K562 (cell line): ENCODE measurements around the gene EIF3K. TPM values are rescaled to one million over a fixed set of nuclear protein-coding genes. Genes with fewer than 3 reads are reported as not detected.

Experiments
- ATAC-seq: fragments of 200-7000 bp; cut with Tn5 transposase; 3 replicates; pipeline ENCODE4 v1.9.1; 2020; ENCODE audit warnings: moderate library complexity
- Bru-seq: library from RNA; stranded (reverse); fragments of 400-500 nt; gene quantifications from one replicate; lab custom pipeline; 2021; lab: Mats Ljungman, UMichigan
- BruChase-seq, 2 experiments: library from RNA; stranded (reverse); fragments of 400-500 nt; gene quantifications; one replicate each; lab custom pipeline; 2021; lab: Mats Ljungman, UMichigan
- BruUV-seq: library from RNA; stranded (reverse); fragments of 400-500 nt; replicated peaks from 2 replicates; lab custom pipeline; 2021; lab: Mats Ljungman, UMichigan
- CTCF ChIA-PET: fragments of 300-600 bp; formaldehyde crosslinking; extraction: SDS; loops from one replicate; lab custom pipeline; 2021; ENCODE audit warnings: low intra/inter-chr PET ratio; lab: Yijun Ruan, JAX
- POLR2A ChIA-PET: fragments of 300-600, 350-650 bp; sonication (Branson Sonifier 250); formaldehyde crosslinking; extraction: SDS; loops from one replicate; lab custom pipeline; 2021; ENCODE audit warnings: antibody characterized with exemption, inconsistent platforms; lab: Yijun Ruan, JAX
- DNase-seq, 4 experiments: peaks; one replicate each; pipeline versions ENCODE4 v3.0.0 to v3.0.0-alpha.2; 2011 to 2018; ENCODE audit warnings: low spot score in 3 of 4, mixed read lengths in 3 of 4; ENCODE audit errors: extremely low read depth in 1 of 4
- FAIRE-seq: peaks from 2 replicates; lab custom pipeline; 2011; peaks lifted over from hg19 to GRCh38; lab: Jason Lieb, UNC
- H2AFZ ChIP-seq: 2 replicates; pipeline ENCODE4 v1.6.0; 2011; ENCODE audit warnings: low read depth, low read length, control low read depth, inconsistent platforms
- H3K27ac ChIP-seq: fragments of 200-600 bp; 3 replicates; pipeline ENCODE4 v1.8.0; 2011; ENCODE audit warnings: low read depth, mild to moderate bottlenecking, control low read depth, inconsistent platforms, low read length, moderate library complexity, mixed read lengths; ENCODE audit errors: extremely low read depth
- H3K27me3 ChIP-seq, 2 experiments: fragments of 300-600 bp in 1 of 2; 2 replicates in 1 of 2; 3 replicates in 1 of 2; pipeline versions ENCODE4 v1.6.0 to v1.8.0; 2011; ENCODE audit warnings: inconsistent platforms in 2 of 2, low read length in 2 of 2, mild to moderate bottlenecking in 1 of 2, mixed read lengths in 1 of 2, moderate library complexity in 1 of 2; ENCODE audit not compliant: control insufficient read depth in 2 of 2, insufficient read depth in 2 of 2
- H3K36me3 ChIP-seq: fragments of 300-600 bp; 3 replicates; pipeline ENCODE4 v1.8.0; 2011; ENCODE audit warnings: mild to moderate bottlenecking, low read length, inconsistent platforms; ENCODE audit not compliant: control insufficient read depth, insufficient read depth
- H3K4me1 ChIP-seq, 2 experiments: fragments of 200-600 bp in 1 of 2; replicated peaks in 1 of 2; 2 replicates in 1 of 2; 3 replicates in 1 of 2; pipeline versions ENCODE4 v1.5.1 to v1.8.0; 2011; ENCODE audit warnings: inconsistent platforms in 2 of 2, low read length in 2 of 2, mild to moderate bottlenecking in 1 of 2, mixed read lengths in 1 of 2, moderate library complexity in 1 of 2; ENCODE audit not compliant: control insufficient read depth in 2 of 2, insufficient read depth in 2 of 2
- H3K4me2 ChIP-seq: 2 replicates; pipeline ENCODE4 v1.6.1; 2011; ENCODE audit warnings: low read length, control low read depth, inconsistent platforms, mixed read lengths; ENCODE audit not compliant: insufficient read depth
- H3K4me3 ChIP-seq: fragments of 200-600 bp; sonication (generic), shearing (Covaris generic); 2 replicates; pipeline ENCODE4 v1.5.1; 2016; ENCODE audit warnings: control low read depth, inconsistent platforms
- H3K79me2 ChIP-seq: fragments of 200-600 bp; 3 replicates; pipeline ENCODE4 v1.8.0; 2011; ENCODE audit warnings: low read length, inconsistent platforms; ENCODE audit not compliant: control insufficient read depth, insufficient read depth
- H3K9ac ChIP-seq, 2 experiments: 2 replicates each; pipeline versions ENCODE4 v1.6.0 to v1.6.1; 2011; ENCODE audit warnings: low read depth in 2 of 2, low read length in 2 of 2, control low read depth in 1 of 2, inconsistent platforms in 1 of 2, mild to moderate bottlenecking in 1 of 2, mixed read lengths in 1 of 2; ENCODE audit not compliant: insufficient read depth in 1 of 2
- H3K9me1 ChIP-seq: one replicate; pipeline ENCODE4 v1.6.0; 2011; ENCODE audit warnings: inconsistent platforms, mild to moderate bottlenecking, low read length, moderate library complexity; ENCODE audit not compliant: control insufficient read depth, insufficient read depth
- H3K9me3 ChIP-seq: replicated peaks from 2 replicates; pipeline ENCODE4 v1.5.1; 2011; ENCODE audit warnings: low read depth, low read length, inconsistent platforms; ENCODE audit not compliant: control insufficient read depth, insufficient read depth
- H4K20me1 ChIP-seq: replicated peaks from 2 replicates; pipeline ENCODE4 v1.6.1; 2011; ENCODE audit warnings: low read length, inconsistent platforms, mixed read lengths; ENCODE audit not compliant: control insufficient read depth, insufficient read depth
- FOS ChIP-seq: IDR thresholded peaks from 3 replicates; pipeline ENCODE4 v1.6.1; 2011; ENCODE audit not compliant: insufficient read length; ENCODE audit errors: extremely low read depth
- RBM14 ChIP-seq: fragments of 200-400 bp; formaldehyde crosslinking; IDR thresholded peaks from 2 replicates; pipeline ENCODE4 v1.6.1; 2018; ENCODE audit warnings: low read depth, mild to moderate bottlenecking, low read length, moderate library complexity, borderline replicate concordance; ENCODE audit not compliant: insufficient read depth
- SMAD1 ChIP-seq: fragments of 150-350 bp; IDR thresholded peaks from 2 replicates; pipeline ENCODE4 v1.6.1; 2014; ENCODE audit warnings: low read length, low read depth; ENCODE audit not compliant: partially characterized antibody
- SP2 ChIP-seq: IDR thresholded peaks from 2 replicates; pipeline ENCODE4 v1.6.1; 2011; ENCODE audit warnings: mild to moderate bottlenecking, low read depth, low read length, moderate library complexity; ENCODE audit not compliant: poor library complexity, severe bottlenecking; ENCODE audit errors: extremely low read depth
- STAG1 ChIP-seq: sonication (generic); formaldehyde crosslinking; IDR thresholded peaks from 2 replicates; pipeline ENCODE4 v1.5.0; 2020; ENCODE audit warnings: missing genetic modification reagents, borderline replicate concordance
- XRCC3 ChIP-seq: fragments of 450-650 bp; IDR thresholded peaks from 2 replicates; pipeline ENCODE4 v1.6.1; 2017; ENCODE audit warnings: mild to moderate bottlenecking, moderate library complexity
- ZBED1 ChIP-seq: IDR thresholded peaks from 2 replicates; pipeline ENCODE4 v1.6.1; 2014
- ZC3H11A ChIP-seq: IDR thresholded peaks from 2 replicates; pipeline ENCODE4 v1.6.1; 2012; ENCODE audit warnings: low read depth, low read length, improper control_type of control experiment
- ZNF507 ChIP-seq: conservative IDR thresholded peaks from 2 replicates; pipeline ENCODE4 v1.6.1; 2017; ENCODE audit warnings: missing genetic modification characterization, missing compliant biosample characterization
- WGBS: fragments of 100-300 bp; shearing (Covaris generic); methylation state at CpG from one replicate; pipeline ENCODE4 v1.1.6; 2016; ENCODE audit warnings: low coverage, mixed read lengths; ENCODE audit not compliant: insufficient coverage; ENCODE audit errors: missing lambda C conversion rate; 5-methylcytosine and 5-hydroxymethylcytosine counted together
- in situ Hi-C: fragments of 300-500 bp; cut with MboI; formaldehyde crosslinking; loops from 4 replicates; pipeline ENCODE4 v1.15.0; 2018; ENCODE audit warnings: inconsistent platforms, mixed read lengths
- intact Hi-C: fragments of 100-400 bp; cut with micrococcal nuclease; formaldehyde crosslinking; loops from 2 replicates; pipeline ENCODE4 v1.14.2; 2022
- long read RNA-seq, 3 experiments: library from polyadenylated mRNA in 2 of 3; library from RNA in 1 of 3; unstranded in 2 of 3; stranded (forward) in 1 of 3; transcript quantifications; one replicate each; pipeline ENCODE4 v2.0.0, GENCODE V29; 2019 to 2022
- polyA minus RNA-seq, 3 experiments: library from RNA; depleted of rRNA, polyadenylated mRNA; stranded (reverse); fragments of >200 nt; gene quantifications; 2 replicates each; pipeline ENCODE4 v1.2.3, GENCODE V29; 2011
- polyA plus RNA-seq, 8 experiments: library from polyadenylated mRNA; depleted of rRNA in 4 of 8; stranded (reverse) in 5 of 8; unstranded in 3 of 8; fragments of >200 nt; fragmentation: Nextera tagmentation in 2 of 8; fragmentation: Illumina TruSeq in 1 of 8; extraction: Ambion mirVana in 2 of 8; extraction: Trizol in 1 of 8; gene quantifications; 2 replicates each; pipeline versions ENCODE4 v1.2.1 to v1.2.3, GENCODE V29; 2011 to 2014; ENCODE audit warnings: inconsistent platforms in 1 of 8, missing spikeins in 1 of 8
- total RNA-seq, 7 experiments: library from RNA; depleted of rRNA in 6 of 7; stranded (reverse); fragments of >200 nt in 6 of 7; fragmentation: Illumina TruSeq in 2 of 7; extraction: Trizol in 2 of 7; gene quantifications; 2 replicates each; pipeline versions ENCODE4 v1.2.1 to v1.2.3, GENCODE V29; 2011 to 2021; ENCODE audit warnings: low replicate concordance in 1 of 7
- TF ChIP-seq, protein P1 (sequence below): fragments of 450-650 bp; formaldehyde crosslinking; conservative IDR thresholded peaks from 2 replicates; pipeline ENCODE4 v1.4.0; 2022; ENCODE audit warnings: mild to moderate bottlenecking, missing genetic modification characterization

EIF3K gene
- 131 and 282 TPM in 2 replicates for total RNA-seq (2011; cell fraction: chromatin; rRNA removed; ENCODE audit: low replicate concordance)
- total RNA-seq (2011; cell fraction: nucleolus; rRNA removed) = 236 and 263 TPM in 2 replicates
- 210 and 273 TPM in 2 replicates for total RNA-seq (2011; cell fraction: nucleoplasm; rRNA removed)
- total RNA-seq (2014; rRNA removed) = 733 and 769 TPM in 2 replicates
- total RNA-seq (2014; rRNA removed; fragmentation: Illumina TruSeq; extraction: Trizol) = 363 and 429 TPM in 2 replicates
- total RNA-seq (2015; rRNA removed; fragmentation: Illumina TruSeq; extraction: Trizol) = 589 and 623 TPM in 2 replicates
- total RNA-seq (2021) = 686 and 693 TPM in 2 replicates
- 387 and 460 TPM in 2 replicates for polyA plus RNA-seq (2011; rRNA removed)
- polyA plus RNA-seq (2011; cell fraction: cytosol; rRNA removed) = 1,168 and 1,898 TPM in 2 replicates
- 374 and 383 TPM in 2 replicates for polyA plus RNA-seq (2011; cell fraction: nucleus; rRNA removed)
- 971 and 1,007 TPM in 2 replicates for polyA plus RNA-seq (2012)
- polyA plus RNA-seq (2014; fragmentation: Illumina TruSeq; extraction: Trizol) = 1,607 and 1,827 TPM in 2 replicates
- polyA plus RNA-seq (2014; fragmentation: Nextera tagmentation; extraction: Ambion mirVana) = 1,000 to 10,000 TPM; 1,193 to 1,486 TPM
- 798 and 985 TPM in 2 replicates for polyA plus RNA-seq (2014; rRNA removed)
- polyA minus RNA-seq (2011; rRNA and poly(A)+ RNA removed) = 447 and 499 TPM in 2 replicates
- polyA minus RNA-seq (2011; cell fraction: cytosol; rRNA and poly(A)+ RNA removed) = 339 and 351 TPM in 2 replicates
- polyA minus RNA-seq (2011; cell fraction: nucleus; rRNA and poly(A)+ RNA removed) = 64.2 and 164 TPM in 2 replicates
- Bru-seq, nascent RNA = percentile 94 among the genes with signal in this experiment
- percentile 93 among the genes with signal in this experiment for BruChase-seq, experiment 1, labeled RNA remaining after a 2-hour chase
- percentile 92 among the genes with signal in this experiment for BruChase-seq, experiment 2, labeled RNA remaining after a 6-hour chase
- long read RNA-seq, experiment 1, transcript EIF3K-201 (8 exons, 864 nt) = major isoform, 431 of 2,059 reads
- long read RNA-seq, experiment 1, transcript EIF3K-211 (7 exons, 670 nt) = minor isoform, 18 of 2,059 reads
- long read RNA-seq, experiment 1, transcript EIF3K-213 (8 exons, 760 nt) = minor isoform, 17 of 2,059 reads
- long read RNA-seq, experiment 1, partial matches to known transcripts = 1,527 of 2,059 reads
- long read RNA-seq, experiment 1, other reads (novel, unspliced or antisense) = 54 of 2,059 reads
- long read RNA-seq, experiment 2, transcript EIF3K-201 (8 exons, 864 nt) = major isoform, 584 of 769 reads
- long read RNA-seq, experiment 2, transcript EIF3K-203 (7 exons, 1,327 nt) = minor isoform, 8 of 769 reads
- long read RNA-seq, experiment 2, transcript EIF3K-211 (7 exons, 670 nt) = minor isoform, 28 of 769 reads
- long read RNA-seq, experiment 2, transcript EIF3K-213 (8 exons, 760 nt) = minor isoform, 16 of 769 reads
- long read RNA-seq, experiment 2, partial matches to known transcripts = 29 of 769 reads
- long read RNA-seq, experiment 2, other reads (novel, unspliced or antisense) = 95 of 769 reads
- long read RNA-seq, experiment 3, transcript EIF3K-211 (7 exons, 670 nt) = minor isoform, 19 of 873 reads
- long read RNA-seq, experiment 3, transcript EIF3K-203 (7 exons, 1,327 nt) = minor isoform, 11 of 873 reads
- long read RNA-seq, experiment 3, transcript EIF3K-213 (8 exons, 760 nt) = minor isoform, 8 of 873 reads
- long read RNA-seq, experiment 3, transcript EIF3K-201 (8 exons, 864 nt) = major isoform, 769 of 873 reads
- long read RNA-seq, experiment 3, partial matches to known transcripts = 2 of 873 reads
- long read RNA-seq, experiment 3, other reads (novel, unspliced or antisense) = 57 of 873 reads

DNA sequence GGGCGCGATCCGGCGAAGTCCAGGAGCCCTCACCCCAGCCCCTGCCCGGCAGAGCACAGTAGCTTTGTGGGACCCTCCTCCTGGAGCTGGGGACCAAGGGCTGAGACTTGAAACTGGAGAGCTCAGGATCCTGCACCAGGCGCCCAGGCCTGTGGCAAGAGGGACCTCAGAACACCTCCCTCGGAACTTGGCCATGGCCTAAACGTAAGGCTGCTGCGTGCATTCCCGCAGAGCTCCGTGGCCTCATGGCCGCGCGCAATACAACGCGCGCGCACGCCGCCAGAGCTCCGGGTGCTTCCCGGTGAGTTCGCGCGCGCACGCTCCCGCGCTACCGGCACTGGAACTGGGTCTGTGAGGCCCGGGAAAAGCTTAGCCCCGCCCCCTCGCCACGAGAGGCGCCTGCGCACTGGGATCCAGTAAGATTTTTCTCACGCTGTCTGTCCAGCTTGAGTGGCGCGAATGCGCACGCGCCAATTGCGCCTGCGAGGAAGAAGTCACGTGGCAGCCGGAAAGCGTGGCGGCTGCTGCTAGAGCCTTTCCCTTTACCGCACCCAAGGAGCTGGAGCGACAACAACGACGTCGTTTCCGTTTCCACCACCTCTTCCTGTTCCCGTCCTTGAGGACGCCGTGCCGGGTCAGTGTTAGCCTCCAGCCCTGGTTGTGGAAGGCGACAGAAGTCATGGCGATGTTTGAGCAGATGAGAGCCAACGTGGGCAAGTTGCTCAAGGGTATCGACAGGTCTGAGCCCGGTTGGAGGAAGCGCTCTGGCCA lies at the start of gene EIF3K:
Gene EIF3K, plus strand, starts transcription at position 599 of the 771 bp plus-strand sequence. Its CDS starts 81 bp downstream, at position 680.
- ChIA-PET CTCF (no interaction called here), POLR2A (interaction anchor here (0.6 to 1.6 kb wide), 11 partner anchors 9 to 477 kb away, joined by 3 to 13 read pairs (median 4); partner anchors contain the start of gene ACTN4)
- intact Hi-C loops = loop anchor here (2.0 to 5.0 kb wide), 2 partner anchors 61 to 74 kb away; no protein-coding TSS in a partner anchor
- Histone ChIP-seq H3K79me2 (peaks cover 34% of the 10 kb centered on the region), H3K9me1 (no peaks in the 10 kb centered on the region), H3K9ac (peak within 1 kb of the TSS; percentile 98 to 99), H3K9me3 (no peaks in the 10 kb centered on the region), H2AFZ (peak within 1 kb of the TSS; percentile 93), H3K27me3 (no peaks in the 10 kb centered on the region), H3K27ac (peak within 1 kb of the TSS; percentile 94), H3K4me3 (peak within 1 kb of the TSS; percentile 93), H3K4me1 (peaks cover 13 to 29% of the 10 kb centered on the region in 2 experiments; a peak in 4 of 5 replicates), H3K36me3 (peaks cover 39% of the 10 kb centered on the region), H4K20me1 (0 out of 2 replicates have a peak, but pooled peaks cover 4% of the 10 kb centered on the region), H3K4me2 (peak within 1 kb of the TSS; percentile 99)
- WGBS = 5% methylated on average over 61 of the region's 64 CpGs
- FAIRE-seq (peak; percentile 99), DNase-seq (peak; percentile 98 to 99 (median 98)), ATAC-seq (peak; percentile 92)
- BruUV-seq = no TSS peak
- in situ Hi-C loops = loop anchor here (10.0 kb wide), 1 partner anchor 384 kb away; no protein-coding TSS in a partner anchor
- TF ChIP-seq XRCC3 (no peak), STAG1 (no peak), ZNF507 (tag) (no peak), RBM14 (no peak), SP2 (no peak), ZBED1 (0 out of 2 replicates have a peak, but pooled peaks have one; percentile 33), SMAD1 (no peak), FOS (no peak), ZC3H11A (no peak)
- TF ChIP-seq, protein P1, sequence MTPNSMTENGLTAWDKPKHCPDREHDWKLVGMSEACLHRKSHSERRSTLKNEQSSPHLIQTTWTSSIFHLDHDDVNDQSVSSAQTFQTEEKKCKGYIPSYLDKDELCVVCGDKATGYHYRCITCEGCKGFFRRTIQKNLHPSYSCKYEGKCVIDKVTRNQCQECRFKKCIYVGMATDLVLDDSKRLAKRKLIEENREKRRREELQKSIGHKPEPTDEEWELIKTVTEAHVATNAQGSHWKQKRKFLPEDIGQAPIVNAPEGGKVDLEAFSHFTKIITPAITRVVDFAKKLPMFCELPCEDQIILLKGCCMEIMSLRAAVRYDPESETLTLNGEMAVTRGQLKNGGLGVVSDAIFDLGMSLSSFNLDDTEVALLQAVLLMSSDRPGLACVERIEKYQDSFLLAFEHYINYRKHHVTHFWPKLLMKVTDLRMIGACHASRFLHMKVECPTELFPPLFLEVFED = no peak
